Activated naive CD4-positive, alpha-beta T cell treated with anti-CD3 and anti-CD28 coated beads, Interleukin-2, amount 50 U/mL, for 24 hours (primary cell): ENCODE measurements around the gene UGDH.
A peak's percentile ranks its signal among the peaks of the same experiment; 100 is the strongest.

Experiments
- H3K27ac Mint-ChIP-seq: one replicate; pipeline ENCODE4 v1.8.0; 2021; ENCODE audit warnings: mild to moderate bottlenecking, mixed read lengths
- H3K27me3 Mint-ChIP-seq: one replicate; pipeline ENCODE4 v1.8.0; 2021; ENCODE audit warnings: mixed read lengths
- H3K36me3 Mint-ChIP-seq: one replicate; pipeline ENCODE4 v1.8.0; 2021; ENCODE audit warnings: mixed read lengths
- H3K4me1 Mint-ChIP-seq: one replicate; pipeline ENCODE4 v1.8.0; 2021; ENCODE audit warnings: mixed read lengths
- H3K4me3 Mint-ChIP-seq: one replicate; pipeline ENCODE4 v1.8.0; 2021; ENCODE audit warnings: mild to moderate bottlenecking, mixed read lengths
- H3K9me3 Mint-ChIP-seq: one replicate; pipeline ENCODE4 v1.8.0; 2021; ENCODE audit warnings: mixed read lengths

Gene UGDH

GRCh38 chr4:39453738-39454137 is 73.5 kb downstream of the UGDH start:
- Mint-ChIP-seq H3K27me3 (no peaks in the 10 kb centered on the region), H3K27ac (peak overlapping the region; percentile 79), H3K9me3 (no peaks in the 10 kb centered on the region), H3K4me1 (peaks cover 32% of the 10 kb centered on the region), H3K36me3 (peaks cover 52% of the 10 kb centered on the region), H3K4me3 (peak overlapping the region; percentile 72)

GRCh38 chr4:39452860-39453587 is 74.2 kb downstream of the UGDH start:
- Mint-ChIP-seq H3K36me3 (peaks cover 48% of the 10 kb centered on the region), H3K4me3 (peak overlapping the region; percentile 55), H3K27ac (peak overlapping the region; percentile 79), H3K27me3 (no peaks in the 10 kb centered on the region), H3K9me3 (no peaks in the 10 kb centered on the region), H3K4me1 (peaks cover 35% of the 10 kb centered on the region)

- H3K27ac Mint-ChIP-seq, result peak overlapping the region; percentile 80
- H3K4me1 Mint-ChIP-seq, result peaks cover 41% of the 10 kb centered on the region
- peaks cover 40% of the 10 kb centered on the region for H3K36me3 Mint-ChIP-seq
- peak overlapping the region; percentile 11 for H3K4me3 Mint-ChIP-seq
- H3K27me3 Mint-ChIP-seq, result no peaks in the 10 kb centered on the region
- H3K9me3 Mint-ChIP-seq, result no peaks in the 10 kb centered on the region
These were observed 74.9 kb downstream of the UGDH start for GRCh38 chr4:39452153-39452859.

- Mint-ChIP-seq H3K27ac (peak overlapping the region; percentile 80), H3K4me3 (no peak overlapping the region), H3K27me3 (no peaks in the 10 kb centered on the region), H3K9me3 (no peaks in the 10 kb centered on the region), H3K4me1 (peaks cover 41% of the 10 kb centered on the region), H3K36me3 (peaks cover 34% of the 10 kb centered on the region)
These were observed 75.7 kb downstream of the UGDH start for GRCh38 chr4:39451423-39452023.

GRCh38 chr4:39450618-39451017 is 76.6 kb downstream of the UGDH start:
- Mint-ChIP-seq H3K27ac (peak overlapping the region; percentile 78), H3K36me3 (peaks cover 32% of the 10 kb centered on the region), H3K9me3 (no peaks in the 10 kb centered on the region)

More at GRCh38 chr4:39450618-39451017, 76.6 kb downstream of the UGDH start:
- H3K4me3 Mint-ChIP-seq, result no peak overlapping the region
- H3K27me3 Mint-ChIP-seq, result no peaks in the 10 kb centered on the region
- H3K4me1 Mint-ChIP-seq, result peaks cover 41% of the 10 kb centered on the region
